K562 (cell line): ENCODE data around the gene NLGN2. TPM values are rescaled to one million over a fixed set of nuclear protein-coding genes. Genes with fewer than 3 reads are reported as not detected.

Experiments
- CEBPG ChIP-seq, 3 experiments: fragments of 200-800 bp in 1 of 3; sonication (Bioruptor generic) in 1 of 3; sonication (generic) in 1 of 3; formaldehyde crosslinking in 1 of 3; IDR thresholded peaks in 2 of 3; conservative IDR thresholded peaks in 1 of 3; 2 replicates each; pipeline versions ENCODE4 v1.6.1 to v1.8.0; 2016 to 2022; ENCODE audit warnings: missing compliant biosample characterization in 2 of 3, missing genetic modification characterization in 2 of 3, mild to moderate bottlenecking in 1 of 3, missing genetic modification reagents in 1 of 3
- EP400 ChIP-seq: fragments of 450-650 bp; IDR thresholded peaks from 2 replicates; pipeline ENCODE4 v1.6.1; 2017; ENCODE audit warnings: antibody characterized with exemption, mild to moderate bottlenecking, moderate library complexity
- HNRNPH1 ChIP-seq: fragments of 200-400 bp; formaldehyde crosslinking; optimal IDR thresholded peaks from 2 replicates; pipeline ENCODE3; 2017; ENCODE audit warnings: low read depth, mild to moderate bottlenecking, low read length, moderate library complexity
- NFIC ChIP-seq: fragments of 450-650 bp; IDR thresholded peaks from 2 replicates; pipeline ENCODE4 v1.6.1; 2017; ENCODE audit warnings: mild to moderate bottlenecking, inconsistent platforms
- NKRF ChIP-seq: fragments of 450-650 bp; IDR thresholded peaks from 2 replicates; pipeline ENCODE4 v1.6.1; 2016; ENCODE audit warnings: borderline replicate concordance
- PRPF4 ChIP-seq: fragments of 200-400 bp; formaldehyde crosslinking; IDR thresholded peaks from one replicate; pipeline ENCODE4 v1.6.1; 2017; ENCODE audit warnings: low read length, low read depth, mild to moderate bottlenecking; ENCODE audit not compliant: insufficient read depth, poor library complexity, severe bottlenecking
- RBM14 ChIP-seq: fragments of 200-400 bp; formaldehyde crosslinking; IDR thresholded peaks from 2 replicates; pipeline ENCODE4 v1.6.1; 2018; ENCODE audit warnings: low read depth, mild to moderate bottlenecking, low read length, moderate library complexity, borderline replicate concordance; ENCODE audit not compliant: insufficient read depth
- SP2 ChIP-seq: IDR thresholded peaks from 2 replicates; pipeline ENCODE4 v1.6.1; 2011; ENCODE audit warnings: mild to moderate bottlenecking, low read depth, low read length, moderate library complexity; ENCODE audit not compliant: poor library complexity, severe bottlenecking; ENCODE audit errors: extremely low read depth
- SPI1 ChIP-seq: IDR thresholded peaks from 2 replicates; pipeline ENCODE4 v1.6.1; 2011; ENCODE audit warnings: low read depth, low read length, control low read depth, borderline replicate concordance
- TAF7 ChIP-seq: fragments of 450-650 bp; IDR thresholded peaks from 2 replicates; pipeline ENCODE4 v1.6.1; 2016; ENCODE audit warnings: missing genetic modification characterization, missing compliant biosample characterization
- TRIM28 ChIP-seq: fragments of 450-650 bp; IDR thresholded peaks from 2 replicates; pipeline ENCODE4 v1.6.1; 2017
- XRCC4 ChIP-seq: IDR thresholded peaks from one replicate; pipeline ENCODE4 v1.6.1; 2011; ENCODE audit not compliant: insufficient read depth, insufficient read length; ENCODE audit errors: extremely low read depth
- ZMIZ1 ChIP-seq, 2 experiments: fragments of 150-350 bp in 1 of 2; IDR thresholded peaks; 2 replicates each; pipeline ENCODE4 v1.6.1; 2012 to 2016; ENCODE audit warnings: low read depth in 2 of 2, low read length in 2 of 2, mild to moderate bottlenecking in 1 of 2, moderate library complexity in 1 of 2
- ZNF212 ChIP-seq: fragments of 450-650 bp; formaldehyde crosslinking; IDR thresholded peaks from 2 replicates; pipeline ENCODE4 v1.4.0; 2020; ENCODE audit warnings: mild to moderate bottlenecking
- ZNF766 ChIP-seq: fragments of 200-800 bp; sonication (Bioruptor generic); conservative IDR thresholded peaks from 2 replicates; pipeline ENCODE4 v1.6.1; 2016; ENCODE audit warnings: missing genetic modification characterization, missing compliant biosample characterization
- polyA plus RNA-seq, 8 experiments: library from polyadenylated mRNA; depleted of rRNA in 4 of 8; stranded (reverse) in 5 of 8; unstranded in 3 of 8; fragments of >200 nt; fragmentation: Nextera tagmentation in 2 of 8; fragmentation: Illumina TruSeq in 1 of 8; extraction: Ambion mirVana in 2 of 8; extraction: Trizol in 1 of 8; gene quantifications; 2 replicates each; pipeline versions ENCODE4 v1.2.1 to v1.2.3, GENCODE V29; 2011 to 2014; ENCODE audit warnings: inconsistent platforms in 1 of 8, missing spikeins in 1 of 8
- total RNA-seq, 7 experiments: library from RNA; depleted of rRNA in 6 of 7; stranded (reverse); fragments of >200 nt in 6 of 7; fragmentation: Illumina TruSeq in 2 of 7; extraction: Trizol in 2 of 7; gene quantifications; 2 replicates each; pipeline versions ENCODE4 v1.2.1 to v1.2.3, GENCODE V29; 2011 to 2021; ENCODE audit warnings: low replicate concordance in 1 of 7
- TF ChIP-seq, protein P1 (sequence below), 2 experiments: fragments of 200-800 bp in 1 of 2; sonication (Bioruptor generic) in 1 of 2; sonication (generic) in 1 of 2; formaldehyde crosslinking in 1 of 2; IDR thresholded peaks in 1 of 2; conservative IDR thresholded peaks in 1 of 2; 2 replicates each; pipeline versions ENCODE4 v1.5.0 to v1.6.1; 2016 to 2020; ENCODE audit warnings: missing compliant biosample characterization in 1 of 2, missing genetic modification characterization in 1 of 2, missing genetic modification reagents in 1 of 2

The NLGN2 gene
- total and polyA plus RNA-seq, 9 of the 15 experiments (the other 6 are each of a cell fraction or from before 2014, with no cell fraction given): 0.11 to 7.8 (median 0.77) TPM

DNA sequence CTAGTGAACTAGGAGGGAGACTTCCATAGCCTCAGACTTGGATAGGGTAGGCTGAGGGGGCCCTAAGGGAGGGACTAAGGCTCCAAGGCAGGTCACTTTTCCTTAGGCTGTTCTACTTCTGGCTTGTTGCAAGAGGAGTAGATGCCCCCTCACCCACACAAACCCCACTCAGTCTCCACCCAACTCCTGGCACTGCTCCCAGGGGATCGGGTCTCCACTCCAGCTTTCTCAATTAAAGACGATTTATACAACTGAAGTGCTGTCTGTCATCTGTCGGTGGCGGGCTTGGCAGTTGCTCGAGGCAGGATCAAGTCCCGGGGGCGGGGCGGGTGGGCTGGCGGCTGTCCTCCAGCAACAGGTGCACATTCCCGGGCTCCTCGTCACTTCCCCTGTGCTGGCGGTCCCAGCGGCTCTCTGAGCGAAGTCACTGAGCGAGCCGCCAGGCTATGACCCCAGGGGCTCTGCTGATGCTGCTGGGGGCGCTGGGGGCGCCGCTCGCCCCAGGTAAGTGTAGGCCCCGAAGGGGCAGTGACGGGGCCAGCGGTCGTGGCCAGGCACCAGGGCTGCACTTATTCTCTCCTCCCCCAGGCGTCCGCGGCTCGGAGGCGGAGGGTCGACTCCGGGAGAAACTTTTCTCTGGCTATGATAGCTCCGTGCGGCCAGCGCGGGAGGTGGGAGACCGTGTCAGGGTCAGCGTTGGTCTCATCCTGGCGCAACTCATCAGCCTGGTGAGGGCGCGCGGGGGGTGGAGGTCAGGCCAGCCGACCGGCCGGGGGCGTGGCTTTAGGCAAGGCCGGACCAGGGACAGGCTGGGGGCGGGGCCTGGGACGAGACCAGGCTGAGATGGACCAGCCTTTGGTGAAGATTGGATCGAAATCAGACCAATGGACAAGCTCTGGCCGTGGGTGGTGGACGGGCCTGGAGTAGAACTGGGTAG lies 37.3 kb downstream of the NLGN2 start, which contains the start of gene CHRNB1 (continued):
- TF ChIP-seq EP400 (no peak), NFIC (no peak), ZNF766 (CRISPR knock-in tag) (no peak), TAF7 (tag) (no peak), NKRF (no peak), ZNF212 (no peak), RBM14 (no peak), HNRNPH1 (no peak), TRIM28 (no peak), ZMIZ1 (IDR thresholded peaks at IDR 0.05; ENCODE audit: low read depth in 2 of 2, low read length in 2 of 2) (peak in 1 of 2 experiments; percentile 52; a peak in 1 of 4 replicates), SPI1 (no peak), XRCC4 (no peak), PRPF4 (no peak), CEBPG (CRISPR knock-in tag; IDR thresholded peaks at IDR 0.05) (no peak), CEBPG (tag; conservative IDR thresholded peaks at IDR 0.05 in 1 of 2, IDR thresholded peaks at IDR 0.05 in 1 of 2) (no peak), SP2 (no peak)
- TF ChIP-seq, protein P1, sequence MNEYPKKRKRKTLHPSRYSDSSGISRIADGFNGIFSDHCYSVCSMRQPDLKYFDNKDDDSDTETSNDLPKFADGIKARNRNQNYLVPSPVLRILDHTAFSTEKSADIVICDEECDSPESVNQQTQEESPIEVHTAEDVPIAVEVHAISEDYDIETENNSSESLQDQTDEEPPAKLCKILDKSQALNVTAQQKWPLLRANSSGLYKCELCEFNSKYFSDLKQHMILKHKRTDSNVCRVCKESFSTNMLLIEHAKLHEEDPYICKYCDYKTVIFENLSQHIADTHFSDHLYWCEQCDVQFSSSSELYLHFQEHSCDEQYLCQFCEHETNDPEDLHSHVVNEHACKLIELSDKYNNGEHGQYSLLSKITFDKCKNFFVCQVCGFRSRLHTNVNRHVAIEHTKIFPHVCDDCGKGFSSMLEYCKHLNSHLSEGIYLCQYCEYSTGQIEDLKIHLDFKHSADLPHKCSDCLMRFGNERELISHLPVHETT (CRISPR knock-in tag; conservative IDR thresholded peaks at IDR 0.05 in 1 of 2, IDR thresholded peaks at IDR 0.05 in 1 of 2): no peak
